T follicular helper cell (primary cell): Measurements from ENCODE around the gene TMIGD2.
A peak's percentile ranks its signal among the peaks of the same experiment; 100 is the strongest.
"Not testable (repeated sequence)": the region's sequence is repeated elsewhere in the genome, so short reads cannot be mapped to it uniquely, and the experiment has no call there.

Source experiments
- DNase-seq: peaks from one replicate; pipeline ENCODE4 v3.0.0-alpha.2; 2020; ENCODE audit warnings: low read depth

The TMIGD2 gene

GRCh38 chr19:4295972-4296771, 6.0 kb downstream of the TMIGD2 start:
- no peak for DNase-seq

DNA sequence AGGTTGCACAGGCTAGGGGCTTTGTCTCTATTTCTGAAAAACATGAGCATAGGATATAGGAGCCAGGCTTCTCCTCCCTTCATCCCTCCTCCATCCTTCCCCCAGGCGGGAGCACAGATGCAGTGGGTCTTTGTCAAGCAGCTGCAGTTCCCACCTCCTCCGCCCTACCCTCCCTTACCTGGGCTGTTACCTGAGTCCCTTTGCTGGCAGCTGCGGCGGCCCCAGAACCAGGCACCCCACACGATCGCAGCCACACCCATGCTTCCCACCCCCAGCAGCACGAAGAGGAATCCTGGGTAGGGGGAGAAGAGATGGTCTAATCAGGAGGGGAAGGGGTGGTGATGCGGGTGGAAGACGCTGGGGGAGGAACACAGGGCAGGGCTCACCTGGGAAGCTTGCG, 7.8 kb downstream of the TMIGD2 start:
- no peak for DNase-seq

- DNase-seq = no peak
Measured at GRCh38 chr19:4292515-4292914, 9.7 kb downstream of the TMIGD2 start.

DNA sequence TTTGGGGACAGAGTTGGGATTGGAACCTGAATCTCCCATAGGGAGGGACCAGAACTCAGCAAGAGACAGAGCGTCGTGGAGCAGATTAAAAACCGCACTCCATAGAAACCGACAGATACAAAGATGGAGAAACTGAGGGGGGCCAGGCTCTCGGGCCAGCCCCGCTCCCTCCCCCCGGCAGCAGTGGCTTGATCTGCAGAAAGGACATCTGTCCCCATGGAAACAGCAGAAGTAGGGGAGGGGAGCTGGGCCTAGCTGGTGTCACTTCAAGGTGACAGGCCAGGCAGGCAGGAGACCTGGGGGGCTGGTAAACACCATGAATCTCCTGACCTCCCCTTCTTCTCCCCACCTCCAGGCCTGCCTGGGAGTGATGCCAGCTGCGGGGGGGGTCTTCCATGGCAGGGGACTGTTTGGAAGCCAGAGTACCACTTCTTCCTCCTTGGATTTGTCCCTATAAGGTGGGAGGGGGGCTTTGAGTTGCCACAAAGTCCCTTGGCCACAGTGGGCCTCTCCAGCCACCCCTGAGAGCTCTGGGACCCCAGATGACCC, 10.9 kb downstream of the TMIGD2 start:
- DNase-seq = no peak

DNA sequence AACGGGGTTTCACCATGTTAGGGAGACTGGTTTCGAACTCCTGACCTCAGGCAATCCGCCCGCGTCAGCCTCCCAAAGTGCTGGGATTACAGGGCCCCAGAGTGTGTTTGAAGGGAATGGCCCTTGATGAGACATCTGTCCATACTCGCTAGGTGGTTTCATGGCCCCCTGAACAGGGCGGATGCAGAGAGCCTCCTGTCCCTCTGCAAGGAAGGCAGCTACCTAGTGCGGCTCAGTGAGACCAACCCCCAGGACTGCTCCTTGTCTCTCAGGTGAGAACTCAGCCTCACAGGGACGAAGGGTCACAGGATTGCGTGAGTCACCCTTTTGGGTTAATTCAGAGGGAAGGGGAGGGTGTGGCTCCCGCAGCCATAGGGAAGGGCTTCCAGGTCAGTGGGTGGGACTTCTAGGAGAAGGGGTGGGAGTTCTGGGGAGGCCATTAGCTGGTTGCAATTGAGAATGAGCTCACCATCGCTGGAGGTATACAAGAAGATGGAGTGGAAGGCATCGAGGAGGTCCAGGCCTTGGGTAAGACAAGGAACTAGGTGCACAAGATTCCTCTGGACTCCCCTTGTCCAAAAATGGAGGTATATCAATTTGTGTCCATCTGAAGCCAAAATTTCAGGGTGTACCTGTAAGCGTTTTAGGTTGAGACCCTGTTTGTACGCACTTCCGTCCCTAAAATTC, 14.0 kb downstream of the TMIGD2 start:
- DNase-seq = no peak

DNA sequence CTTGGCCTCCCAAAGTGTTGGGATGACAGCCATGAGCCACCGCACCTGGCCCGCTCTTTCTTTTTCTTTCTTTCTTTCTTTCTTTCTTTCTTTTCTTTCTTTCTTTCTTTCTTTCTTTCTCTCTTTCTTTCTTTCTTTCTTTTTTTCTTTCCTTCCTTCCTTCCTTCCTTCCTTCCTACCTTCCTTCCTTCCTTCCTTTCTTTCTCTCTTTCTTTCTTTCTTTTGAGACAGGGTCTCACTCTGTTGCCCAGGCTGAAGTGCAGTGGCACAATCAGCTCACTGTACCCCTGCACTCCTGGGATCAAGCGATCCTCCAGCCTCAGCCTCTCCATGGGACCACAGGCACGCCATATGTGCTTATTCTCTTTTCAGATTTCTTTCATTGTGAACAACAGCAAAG, 16.0 kb downstream of the TMIGD2 start:
- DNase-seq = not testable (repeated sequence)

- no peak for DNase-seq
Measured at GRCh38 chr19:4284974-4285373, 17.2 kb downstream of the TMIGD2 start.

- DNase-seq = no peak
Measured at GRCh38 chr19:4284176-4284958, 17.8 kb downstream of the TMIGD2 start.

- DNase-seq = no peak
Measured at GRCh38 chr19:4279530-4280422, 22.4 kb downstream of the TMIGD2 start.

GRCh38 chr19:4279267-4279529, 23.0 kb downstream of the TMIGD2 start:
- DNase-seq = no peak

GRCh38 chr19:4278419-4279266, 23.5 kb downstream of the TMIGD2 start, which contains the start of gene SHD:
Gene SHD, plus strand, starts transcription at chr19:4279266. Its CDS starts 798 bp downstream, at chr19:4280064.
- DNase-seq = no peak

DNA sequence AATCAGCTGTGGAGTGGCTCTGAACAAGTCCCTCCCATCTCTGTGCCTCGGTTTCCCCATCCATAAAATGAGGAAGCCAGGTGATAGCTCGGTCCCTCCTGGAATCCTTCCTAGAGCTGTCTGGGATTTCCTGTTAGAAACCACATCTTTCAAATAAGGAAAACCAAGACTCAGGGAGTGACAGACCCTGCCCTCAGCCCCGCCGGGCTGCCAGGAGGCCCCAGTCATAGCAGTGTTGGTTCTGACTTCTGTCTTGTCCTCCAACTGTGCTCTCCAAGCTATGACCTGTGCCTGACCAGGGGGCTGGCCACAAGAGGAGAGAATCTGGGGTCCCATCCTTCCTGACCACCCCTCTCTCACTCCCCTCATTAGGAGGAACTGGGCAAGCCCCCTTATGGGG, 24.2 kb downstream of the TMIGD2 start:
- no peak for DNase-seq

GRCh38 chr19:4277191-4277696, 24.9 kb downstream of the TMIGD2 start:
- no peak for DNase-seq

GRCh38 chr19:4274321-4274686, 27.9 kb downstream of the TMIGD2 start:
- not testable (repeated sequence) for DNase-seq

DNA sequence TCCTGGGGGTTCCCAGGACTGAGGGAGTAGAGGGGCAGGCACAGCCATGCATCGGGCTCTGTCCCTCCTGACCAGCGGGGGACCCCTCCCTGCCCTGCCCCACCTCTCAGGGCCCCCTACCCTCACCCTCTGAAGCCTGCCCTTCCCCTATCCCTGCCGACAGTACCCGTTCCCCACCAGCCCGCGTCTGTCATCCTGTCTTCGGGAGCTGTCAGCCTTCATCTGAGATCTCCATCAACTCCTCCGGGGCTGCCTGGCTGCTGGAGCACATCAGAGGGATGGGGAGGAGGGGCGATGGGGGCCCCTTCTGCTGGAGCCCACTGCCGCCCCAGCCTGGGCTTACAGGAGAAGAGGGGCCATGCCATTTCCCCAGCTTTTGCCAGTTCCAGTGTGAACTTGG, 29.3 kb downstream of the TMIGD2 start:
- DNase-seq = no peak

GRCh38 chr19:4268816-4269430, 33.3 kb downstream of the TMIGD2 start:
- DNase-seq = no peak

DNA sequence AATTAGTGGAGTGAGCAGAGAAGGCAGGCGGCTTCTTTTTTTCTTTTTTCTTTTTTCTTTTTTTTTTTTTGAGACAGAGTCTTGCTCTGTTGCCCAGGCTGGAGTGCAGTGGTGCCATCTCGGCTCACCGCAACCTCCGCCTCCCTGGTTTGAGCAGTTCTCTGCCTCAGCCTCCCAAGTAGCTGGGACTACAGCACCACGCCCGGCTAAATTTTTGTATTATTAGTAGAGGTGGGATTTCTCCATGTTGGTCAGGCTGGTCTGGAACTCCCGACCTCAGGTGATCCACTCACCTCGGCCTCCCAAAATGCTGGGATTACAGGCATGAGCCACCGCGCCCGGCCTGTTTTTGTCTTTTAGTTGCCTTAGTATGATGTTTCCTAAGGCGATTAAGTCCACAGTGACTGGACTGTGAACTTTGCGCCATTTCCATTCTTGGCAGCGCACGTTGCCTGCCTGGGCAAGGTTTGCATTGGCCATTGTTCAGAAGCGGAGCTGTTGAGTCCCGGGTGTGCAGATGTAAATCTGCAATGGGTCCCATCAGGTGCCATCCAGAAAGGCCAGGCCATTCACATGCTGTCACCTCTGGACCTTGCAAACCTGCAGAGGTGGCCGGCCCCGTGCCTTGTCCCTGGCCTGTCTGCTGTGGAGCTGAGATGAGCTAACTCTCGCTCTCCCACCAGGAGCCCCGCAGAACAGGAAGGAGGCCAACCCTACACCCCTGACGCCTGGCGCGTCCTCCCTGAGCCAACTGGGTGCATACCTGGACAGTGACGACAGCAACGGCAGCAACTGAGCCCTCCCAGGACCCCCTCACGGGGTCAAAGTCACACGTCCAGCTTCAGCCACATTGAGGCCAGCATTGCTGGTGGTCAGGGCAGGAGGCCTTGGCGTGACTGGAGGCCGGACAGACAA, 34.0 kb downstream of the TMIGD2 start:
- no peak for DNase-seq

- DNase-seq = peak; percentile 33
Measured at GRCh38 chr19:4267101-4267900, 34.9 kb downstream of the TMIGD2 start.
